ENCODE results near the gene HEATR5A. TPM values are rescaled to one million over a fixed set of nuclear protein-coding genes. Genes with fewer than 3 reads are reported as not detected.

The HEATR5A gene
- polyA plus RNA-seq, 2 of the 4 experiments (the other 2 are of a cell fraction), result 29.5 to 49.5 TPM

DNA sequence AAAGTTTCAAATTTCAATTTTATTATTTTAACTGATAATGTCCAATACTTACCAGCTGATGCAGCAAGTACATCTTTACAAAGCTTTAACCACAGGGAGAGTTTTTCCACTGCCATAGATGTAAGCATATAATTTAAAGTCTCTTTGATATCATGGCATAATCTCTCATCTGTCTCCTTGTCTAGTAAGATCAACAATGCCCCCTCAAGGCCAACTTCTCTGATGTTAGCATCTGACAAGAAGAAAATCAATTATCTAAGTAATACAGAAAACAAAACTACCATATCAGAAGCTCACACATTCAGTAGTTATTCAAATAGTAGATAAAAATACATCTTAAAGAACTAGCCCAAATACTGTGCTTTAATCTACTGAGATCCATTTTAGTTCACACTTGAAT, 94.2 kb downstream of the HEATR5A start:
- Histone ChIP-seq H3K4me3 (no peak overlapping the region), H3K4me1 (no peaks in the 10 kb centered on the region), H3K27ac (no peak overlapping the region), H3K9me3 (peaks cover 14% of the 10 kb centered on the region), H3K4me2 (no peak overlapping the region)
- ATAC-seq (peak in 1 of 2 experiments; percentile 38; a peak in 1 of 6 replicates), DNase-seq (ENCODE audit: low read depth in 1 of 2, low spot score in 1 of 2) (peak in 1 of 2 experiments; percentile 43), FAIRE-seq (no peak)
- TF ChIP-seq MYC (IDR thresholded peaks at IDR 0.05; ENCODE audit: borderline replicate concordance, low read length) (no peak), CTCF (IDR thresholded peaks at IDR 0.05) (peak; percentile 29; the same call in 2 of the 3 replicates), RAD21 (conservative IDR thresholded peaks at IDR 0.05 in 1 of 2, IDR thresholded peaks at IDR 0.05 in 1 of 2) (peak; percentile 45 to 59; a peak in 4 of 5 replicates), FOSL2 (IDR thresholded peaks at IDR 0.05) (no peak), FOSL2 (CRISPR knock-in tag; IDR thresholded peaks at IDR 0.05) (no peak), SMC3 (IDR thresholded peaks at IDR 0.05) (0 out of 3 replicates have a peak, but pooled peaks have one; percentile 14)
- CTCF ChIA-PET, result interaction anchor here (0.6 to 1.4 kb wide), 8 partner anchors 12 to 120 kb away, joined by 3 to 6 read pairs (median 4); partner anchors contain the start of gene HECTD1
- POLR2A ChIA-PET, result interaction anchor here (1.0 kb wide), 1 partner anchor 118 kb away, joined by 3 read pairs; no protein-coding TSS in a partner anchor

GRCh38 chr14:31323419-31323818, 96.9 kb downstream of the HEATR5A start:
- DNase-seq (ENCODE audit: low read depth in 1 of 2, low spot score in 1 of 2) (no peak), FAIRE-seq (no peak), ATAC-seq (no peak)
- Histone ChIP-seq H3K9me3 (no peaks in the 10 kb centered on the region), H3K4me3 (no peak overlapping the region), H3K4me2 (no peak overlapping the region), H3K27ac (no peak overlapping the region), H3K4me1 (no peaks in the 10 kb centered on the region)
- CTCF ChIA-PET, result interaction anchor here (1.6 kb wide), 1 partner anchor 13 kb away, joined by 4 read pairs; no protein-coding TSS in a partner anchor
- TF ChIP-seq TFCP2L1 (CRISPR knock-in tag; IDR thresholded peaks at IDR 0.05), result no peak
- TF ChIP-seq MAFK (IDR thresholded peaks at IDR 0.05; ENCODE audit: partially characterized antibody), result peak; percentile 6
- POLR2A ChIA-PET, result interaction anchor here (0.9 kb wide), 1 partner anchor 94 kb away, joined by 3 read pairs; no protein-coding TSS in a partner anchor
- 89% methylated on average over 2 of the region's 2 CpGs for WGBS (ENCODE audit: missing lambda C conversion rate)

GRCh38 chr14:31320922-31321766, 99.2 kb downstream of the HEATR5A start:
- WGBS (ENCODE audit: missing lambda C conversion rate), result 96% methylated on average over 14 of the region's 14 CpGs
- no peak for DNase-seq (ENCODE audit: low read depth in 1 of 2, low spot score in 1 of 2)
- ATAC-seq, result no peak
- ChIA-PET POLR2A (no interaction called here), CTCF (interaction anchor here (1.1 to 1.3 kb wide), 3 partner anchors 9 to 114 kb away, joined by 3 to 5 read pairs (median 4); partner anchors contain the start of gene HECTD1)
- no peak for FAIRE-seq
- TF ChIP-seq MAZ (IDR thresholded peaks at IDR 0.05; ENCODE audit: borderline replicate concordance, low read depth, low read length) (no peak), SMC3 (IDR thresholded peaks at IDR 0.05) (no peak), BHLHE40 (IDR thresholded peaks at IDR 0.05; ENCODE audit: low read depth, low read length) (no peak), HEYL (CRISPR knock-in tag; IDR thresholded peaks at IDR 0.05) (no peak), MYC (IDR thresholded peaks at IDR 0.05; ENCODE audit: borderline replicate concordance, low read length) (no peak), PHF8 (IDR thresholded peaks at IDR 0.05; ENCODE audit: borderline replicate concordance, low read depth) (no peak), CTCF (IDR thresholded peaks at IDR 0.05) (no peak), HOXB13 (CRISPR knock-in tag; IDR thresholded peaks at IDR 0.05; ENCODE audit: low read depth) (no peak), CBX8 (IDR thresholded peaks at IDR 0.05) (no peak), RCOR1 (IDR thresholded peaks at IDR 0.05; ENCODE audit: low read depth, low read length) (no peak), NR3C1 (IDR thresholded peaks at IDR 0.05) (no peak), HOXB5 (CRISPR knock-in tag; IDR thresholded peaks at IDR 0.05) (no peak)
- TF ChIP-seq, protein P1, sequence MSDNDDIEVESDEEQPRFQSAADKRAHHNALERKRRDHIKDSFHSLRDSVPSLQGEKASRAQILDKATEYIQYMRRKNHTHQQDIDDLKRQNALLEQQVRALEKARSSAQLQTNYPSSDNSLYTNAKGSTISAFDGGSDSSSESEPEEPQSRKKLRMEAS (IDR thresholded peaks at IDR 0.05), result no peak
- TF ChIP-seq, protein P2, sequence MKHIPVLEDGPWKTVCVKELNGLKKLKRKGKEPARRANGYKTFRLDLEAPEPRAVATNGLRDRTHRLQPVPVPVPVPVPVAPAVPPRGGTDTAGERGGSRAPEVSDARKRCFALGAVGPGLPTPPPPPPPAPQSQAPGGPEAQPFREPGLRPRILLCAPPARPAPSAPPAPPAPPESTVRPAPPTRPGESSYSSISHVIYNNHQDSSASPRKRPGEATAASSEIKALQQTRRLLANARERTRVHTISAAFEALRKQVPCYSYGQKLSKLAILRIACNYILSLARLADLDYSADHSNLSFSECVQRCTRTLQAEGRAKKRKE (CRISPR knock-in tag; IDR thresholded peaks at IDR 0.05; ENCODE audit: low read depth), result no peak
- Histone ChIP-seq H3K27ac (no peak overlapping the region), H3K4me1 (no peaks in the 10 kb centered on the region), H3K9me3 (no peaks in the 10 kb centered on the region), H3K4me3 (no peak overlapping the region), H3K4me2 (no peak overlapping the region)
